Mesenchymal stem cell (in vitro differentiated cells and primary cell): ENCODE results near the gene FARP1.

Experiments
- DNase-seq: peaks from one replicate; pipeline ENCODE4 v3.0.0-alpha.2; 2013
- H2AFZ ChIP-seq: one replicate; pipeline ENCODE4 v1.6.1; 2013; ENCODE audit warnings: low read depth, mild to moderate bottlenecking, control low read depth, inconsistent platforms, low read length, moderate library complexity
- H2AK5ac ChIP-seq: 2 replicates; pipeline ENCODE4 v1.6.1; 2013; ENCODE audit warnings: low read length, moderate library complexity, mild to moderate bottlenecking, inconsistent platforms; ENCODE audit not compliant: severe bottlenecking
- H2BK120ac ChIP-seq: one replicate; pipeline ENCODE4 v1.6.1; 2013; ENCODE audit warnings: low read depth, mild to moderate bottlenecking, inconsistent platforms, low read length, moderate library complexity
- H2BK12ac ChIP-seq, 2 experiments: one replicate each; pipeline ENCODE4 v1.6.1; 2013; ENCODE audit warnings: inconsistent platforms in 2 of 2, low read length in 2 of 2, mild to moderate bottlenecking in 2 of 2, moderate library complexity in 2 of 2, control low read depth in 1 of 2
- H2BK15ac ChIP-seq: one replicate; pipeline ENCODE4 v1.6.1; 2013; ENCODE audit warnings: mild to moderate bottlenecking, low read depth, inconsistent platforms; ENCODE audit not compliant: poor library complexity, severe bottlenecking
- H2BK5ac ChIP-seq: 2 replicates; pipeline ENCODE4 v1.6.1; 2013; ENCODE audit warnings: low read depth, mild to moderate bottlenecking, low read length, control low read depth, inconsistent platforms; ENCODE audit not compliant: poor library complexity, severe bottlenecking
- H3K14ac ChIP-seq, 2 experiments: one replicate each; pipeline ENCODE4 v1.6.1; 2013; ENCODE audit warnings: inconsistent platforms in 2 of 2, low read length in 2 of 2, control low read depth in 1 of 2, mild to moderate bottlenecking in 1 of 2, moderate library complexity in 1 of 2
- H3K18ac ChIP-seq, 2 experiments: one replicate each; pipeline ENCODE4 v1.6.1; 2013; ENCODE audit warnings: inconsistent platforms in 2 of 2, low read length in 2 of 2, control low read depth in 1 of 2, low read depth in 1 of 2, mild to moderate bottlenecking in 1 of 2
- H3K23ac ChIP-seq, 2 experiments: one replicate each; pipeline ENCODE4 v1.6.1; 2013; ENCODE audit warnings: inconsistent platforms in 2 of 2, low read length in 2 of 2, mild to moderate bottlenecking in 2 of 2, moderate library complexity in 2 of 2, control low read depth in 1 of 2
- H3K27ac ChIP-seq: 2 replicates; pipeline ENCODE4 v1.5.1; 2013; ENCODE audit warnings: mild to moderate bottlenecking, moderate library complexity, low read length, control low read depth, inconsistent platforms; ENCODE audit not compliant: poor library complexity, severe bottlenecking
- H3K27me3 ChIP-seq, 2 experiments: 2 replicates each; pipeline versions ENCODE4 v1.6.1 to v1.7.0; 2013; ENCODE audit warnings: low read length in 2 of 2, mild to moderate bottlenecking in 2 of 2, moderate library complexity in 2 of 2, control low read depth in 1 of 2, inconsistent platforms in 1 of 2; ENCODE audit not compliant: control insufficient read depth in 1 of 2, insufficient read depth in 1 of 2
- H3K36me3 ChIP-seq, 2 experiments: 2 replicates each; pipeline versions ENCODE4 v1.6.1 to v1.7.0; 2013; ENCODE audit warnings: low read length in 2 of 2, control low read depth in 1 of 2, inconsistent platforms in 1 of 2, low read depth in 1 of 2, mild to moderate bottlenecking in 1 of 2; ENCODE audit not compliant: insufficient read depth in 2 of 2, control insufficient read depth in 1 of 2
- H3K4ac ChIP-seq, 2 experiments: one replicate each; pipeline ENCODE4 v1.6.1; 2013; ENCODE audit warnings: inconsistent platforms in 2 of 2, low read length in 2 of 2, mild to moderate bottlenecking in 2 of 2, moderate library complexity in 2 of 2, control low read depth in 1 of 2, low read depth in 1 of 2
- H3K4me1 ChIP-seq: 2 replicates; pipeline ENCODE4 v1.6.1; 2013; ENCODE audit warnings: low read depth, low read length, control low read depth; ENCODE audit not compliant: control insufficient read depth, insufficient read depth
- H3K4me2 ChIP-seq: 2 replicates; pipeline ENCODE4 v1.6.1; 2013; ENCODE audit warnings: low read length, mild to moderate bottlenecking, inconsistent platforms; ENCODE audit not compliant: poor library complexity, severe bottlenecking
- H3K4me3 ChIP-seq, 2 experiments: 2 replicates each; pipeline versions ENCODE4 v1.5.1 to v1.7.0; 2013; ENCODE audit warnings: low read length in 2 of 2, mild to moderate bottlenecking in 2 of 2, control low read depth in 1 of 2, low read depth in 1 of 2; ENCODE audit not compliant: insufficient read depth in 1 of 2
- H3K79me1 ChIP-seq: replicated peaks from 2 replicates; pipeline ENCODE4 v1.6.1; 2013; ENCODE audit warnings: mild to moderate bottlenecking, control low read depth, low read length, inconsistent platforms; ENCODE audit not compliant: poor library complexity, severe bottlenecking
- H3K9ac ChIP-seq: 2 replicates; pipeline ENCODE4 v1.7.0; 2013; ENCODE audit warnings: mild to moderate bottlenecking, low read length, moderate library complexity
- H3K9me3 ChIP-seq: 2 replicates; pipeline ENCODE4 v1.7.0; 2013; ENCODE audit warnings: mild to moderate bottlenecking, low read length; ENCODE audit not compliant: control insufficient read depth
- H4K8ac ChIP-seq: one replicate; pipeline ENCODE4 v1.6.1; 2013; ENCODE audit warnings: inconsistent platforms, mild to moderate bottlenecking, low read length, moderate library complexity
- H4K91ac ChIP-seq: one replicate; pipeline ENCODE4 v1.6.1; 2013; ENCODE audit warnings: mild to moderate bottlenecking, low read length, inconsistent platforms
- WGBS: methylation state at CpG from one replicate; pipeline ENCODE4 v1.1.7; 2013; ENCODE audit warnings: mixed read lengths; 5-methylcytosine and 5-hydroxymethylcytosine counted together

Gene FARP1

GRCh38 chr13:98456413-98456845 is 313.5 kb downstream of the FARP1 start:
- Histone ChIP-seq H3K4me2 (no peak overlapping the region), H2BK15ac (no peak overlapping the region), H2AFZ (no peak overlapping the region), H2BK12ac (no peak overlapping the region), H3K79me1 (peaks cover 28% of the 10 kb centered on the region), H3K14ac (no peak overlapping the region), H3K27me3 (no peaks in the 10 kb centered on the region), H3K4me1 (peaks cover 10% of the 10 kb centered on the region), H3K36me3 (peaks cover 49 to 71% of the 10 kb centered on the region in 2 experiments), H3K18ac (no peak overlapping the region), H3K9ac (no peak overlapping the region), H3K23ac (no peak overlapping the region), H2AK5ac (no peak overlapping the region), H3K9me3 (no peaks in the 10 kb centered on the region), H2BK5ac (no peak overlapping the region), H3K27ac (no peak overlapping the region), H2BK120ac (no peak overlapping the region), H4K91ac (no peak overlapping the region), H3K4me3 (no peak overlapping the region), H3K4ac (no peak overlapping the region), H4K8ac (peak overlapping the region; percentile 12)
- no peak for DNase-seq
- WGBS: 97% methylated on average over 4 of the region's 6 CpGs

GRCh38 chr13:98457053-98457452 is 314.2 kb downstream of the FARP1 start:
- Histone ChIP-seq H3K4me1 (peaks cover 6% of the 10 kb centered on the region), H3K14ac (no peak overlapping the region), H3K36me3 (peaks cover 50 to 70% of the 10 kb centered on the region in 2 experiments), H2BK12ac (peak overlapping the region in 1 of 2 experiments; percentile 3), H2BK5ac (no peak overlapping the region), H3K4ac (no peak overlapping the region), H3K9me3 (no peaks in the 10 kb centered on the region), H3K79me1 (peaks cover 35% of the 10 kb centered on the region), H3K27me3 (no peaks in the 10 kb centered on the region), H4K91ac (no peak overlapping the region), H3K9ac (no peak overlapping the region), H2AK5ac (no peak overlapping the region), H2AFZ (no peak overlapping the region), H2BK120ac (no peak overlapping the region), H2BK15ac (no peak overlapping the region), H3K18ac (no peak overlapping the region), H3K4me3 (no peak overlapping the region), H4K8ac (no peak overlapping the region), H3K27ac (no peak overlapping the region), H3K23ac (no peak overlapping the region), H3K4me2 (no peak overlapping the region)
- no peak for DNase-seq
- 99% methylated on average over 13 of the region's 13 CpGs for WGBS

- Histone ChIP-seq H3K27ac (no peak overlapping the region), H3K36me3 (peaks cover 60 to 75% of the 10 kb centered on the region in 2 experiments), H4K91ac (no peak overlapping the region), H2AK5ac (no peak overlapping the region), H3K14ac (no peak overlapping the region), H4K8ac (no peak overlapping the region), H3K4ac (no peak overlapping the region), H2BK15ac (no peak overlapping the region), H3K23ac (no peak overlapping the region), H3K4me2 (no peak overlapping the region), H2BK12ac (no peak overlapping the region), H3K4me3 (no peak overlapping the region), H2BK5ac (no peak overlapping the region), H3K9me3 (no peaks in the 10 kb centered on the region), H3K9ac (no peak overlapping the region), H2AFZ (no peak overlapping the region), H2BK120ac (no peak overlapping the region), H3K4me1 (peaks cover 6% of the 10 kb centered on the region), H3K79me1 (peaks cover 48% of the 10 kb centered on the region), H3K18ac (peak overlapping the region in 1 of 2 experiments; percentile 42), H3K27me3 (no peaks in the 10 kb centered on the region)
- 84% methylated on average over 14 of the region's 16 CpGs for WGBS
- DNase-seq: no peak
Measured at GRCh38 chr13:98458431-98458830, 315.5 kb downstream of the FARP1 start.

GRCh38 chr13:98459171-98459681 is 316.3 kb downstream of the FARP1 start:
- H2AK5ac ChIP-seq: no peak overlapping the region
- H3K27me3 ChIP-seq: no peaks in the 10 kb centered on the region
- 97% methylated on average over 18 of the region's 18 CpGs for WGBS
- no peak for DNase-seq
- H3K4me2 ChIP-seq: no peak overlapping the region
- H2BK15ac ChIP-seq: peak overlapping the region; percentile 50
- peaks cover 53% of the 10 kb centered on the region for H3K79me1 ChIP-seq
- no peak overlapping the region for H2BK5ac ChIP-seq
- H4K8ac ChIP-seq: no peak overlapping the region
- no peak overlapping the region for H3K18ac ChIP-seq
- peaks cover 64 to 81% of the 10 kb centered on the region in 2 experiments for H3K36me3 ChIP-seq
- no peak overlapping the region for H2AFZ ChIP-seq
- H2BK120ac ChIP-seq: no peak overlapping the region
- no peak overlapping the region for H3K23ac ChIP-seq
- no peak overlapping the region for H3K14ac ChIP-seq
- H2BK12ac ChIP-seq: no peak overlapping the region
- H3K4me1 ChIP-seq: peaks cover 6% of the 10 kb centered on the region
- H3K4ac ChIP-seq: no peak overlapping the region
- no peak overlapping the region for H3K27ac ChIP-seq
- H3K9me3 ChIP-seq: no peaks in the 10 kb centered on the region
- H3K9ac ChIP-seq: no peak overlapping the region
- no peak overlapping the region for H4K91ac ChIP-seq
- H3K4me3 ChIP-seq: no peak overlapping the region
